GM12875 (cell line): ENCODE measurements around the gene MRPS34.

ENCODE experiments used
- H3K4me3 ChIP-seq: one replicate; pipeline ENCODE4 v1.5.1; 2011; ENCODE audit warnings: low read depth, low read length, control low read depth
- CTCF ChIP-seq: IDR thresholded peaks from 2 replicates; pipeline ENCODE4 v1.5.1; 2011; ENCODE audit warnings: low read depth, mild to moderate bottlenecking, control low read depth, inconsistent platforms, low read length, moderate library complexity, borderline replicate concordance; ENCODE audit not compliant: insufficient read depth

MRPS34 gene

DNA sequence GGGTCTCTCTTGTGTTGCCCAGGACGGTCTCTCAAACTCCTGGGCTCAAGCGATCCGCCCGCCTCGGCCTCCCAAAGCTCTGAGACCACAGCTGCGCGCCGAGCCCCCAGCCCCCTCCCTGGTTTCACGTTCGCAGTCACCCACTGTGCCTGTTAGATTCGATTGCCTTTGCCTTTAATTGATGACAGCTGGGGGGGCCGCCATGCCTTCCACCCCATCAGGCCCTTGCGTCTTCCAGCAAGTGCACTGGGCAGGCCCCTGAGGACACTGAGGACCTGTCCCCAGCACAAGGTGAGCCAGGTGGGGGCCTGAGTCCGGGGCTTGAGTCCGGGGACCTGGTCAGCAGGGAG is 17.3 kb upstream of the MRPS34 start:
- no peak overlapping the region for H3K4me3 ChIP-seq
- TF ChIP-seq CTCF = no peak

- no peak for TF ChIP-seq CTCF
- no peak overlapping the region for H3K4me3 ChIP-seq
Observed at GRCh38 chr16:1789643-1790045, 16.7 kb upstream of the MRPS34 start.

GRCh38 chr16:1788708-1789100 is 15.8 kb upstream of the MRPS34 start:
- TF ChIP-seq CTCF = no peak
- H3K4me3 ChIP-seq = no peak overlapping the region

- no peak overlapping the region for H3K4me3 ChIP-seq
- TF ChIP-seq CTCF = no peak
Observed at GRCh38 chr16:1788095-1788707, 15.3 kb upstream of the MRPS34 start.

- TF ChIP-seq CTCF = no peak
- no peak overlapping the region for H3K4me3 ChIP-seq
Observed at GRCh38 chr16:1787322-1788094, 14.6 kb upstream of the MRPS34 start.

DNA sequence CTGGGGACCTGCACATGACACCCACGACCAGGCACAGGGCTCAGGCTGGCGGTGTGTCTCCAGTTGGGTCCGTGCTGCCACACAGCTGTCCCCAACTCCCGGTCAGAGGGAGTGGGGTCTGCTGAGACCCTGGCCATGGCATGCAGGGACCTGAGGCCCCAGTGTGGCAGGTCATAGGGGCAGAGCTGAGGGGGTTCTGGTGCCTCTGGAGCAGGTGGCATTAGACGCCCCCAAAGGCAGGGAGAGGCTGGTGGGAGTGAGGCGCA is 14.1 kb upstream of the MRPS34 start:
- no peak overlapping the region for H3K4me3 ChIP-seq
- TF ChIP-seq CTCF = no peak

- no peak for TF ChIP-seq CTCF
Observed at GRCh38 chr16:1786242-1787055, 13.5 kb upstream of the MRPS34 start.

More at GRCh38 chr16:1786242-1787055, 13.5 kb upstream of the MRPS34 start:
- no peak overlapping the region for H3K4me3 ChIP-seq
